ENCODE measurements around the gene SEPTIN2.

- TF ChIP-seq CTCF (IDR thresholded peaks at IDR 0.05; ENCODE audit: borderline replicate concordance, extremely low read depth, low read length, poor library complexity, severe bottlenecking), result no peak
- no peak for TF ChIP-seq EZH2 (IDR thresholded peaks at IDR 0.05; ENCODE audit: borderline replicate concordance, low read depth, low read length, severe bottlenecking)
These were observed 35.4 kb upstream of the SEPTIN2 start for GRCh38 chr2:241280291-241280690.
